CD4-positive, alpha-beta T cell treated with Interleukin-17A for 1 hour (primary cell): ENCODE results near the gene SPRR2A.
"Not testable (repeated sequence)": the region's sequence is repeated elsewhere in the genome, so short reads cannot be mapped to it uniquely, and the experiment has no call there.

Experiments used
- DNase-seq: peaks from one replicate; pipeline ENCODE4 v3.0.0-alpha.2; 2020

The SPRR2A gene

GRCh38 chr1:153057375-153057774 lies at the start of gene SPRR2A:
Gene SPRR2A, minus strand, starts transcription at chr1:153057512. Its CDS starts 777 bp downstream, at chr1:153056735.
- DNase-seq: no peak

- no peak for DNase-seq
These were observed 42.9 kb upstream of the SPRR2A start for GRCh38 chr1:153100245-153100644.

- DNase-seq: no peak
These were observed 42.2 kb upstream of the SPRR2A start for GRCh38 chr1:153099461-153100045.

GRCh38 chr1:153095764-153096163 lies 38.5 kb upstream of the SPRR2A start:
- no peak for DNase-seq

- DNase-seq: no peak
These were observed 37.1 kb upstream of the SPRR2A start, which contains the start of gene SPRR2E for GRCh38 chr1:153094426-153094825. Gene SPRR2E, minus strand, starts transcription at chr1:153094526. Its CDS starts 775 bp downstream, at chr1:153093751.

- no peak for DNase-seq
These were observed 30.3 kb upstream of the SPRR2A start for GRCh38 chr1:153087652-153088051.

GRCh38 chr1:153081736-153082135 lies 24.4 kb upstream of the SPRR2A start:
- no peak for DNase-seq

GRCh38 chr1:153072806-153073726 lies 15.8 kb upstream of the SPRR2A start:
- no peak for DNase-seq

GRCh38 chr1:153071511-153071910 lies 14.2 kb upstream of the SPRR2A start, which contains the start of gene SPRR2B:
Gene SPRR2B, minus strand, starts transcription at chr1:153071611. Its CDS starts 772 bp downstream, at chr1:153070839.
- no peak for DNase-seq

GRCh38 chr1:153070243-153070642 lies 12.9 kb upstream of the SPRR2A start:
- DNase-seq: no peak

GRCh38 chr1:153058826-153059784 lies 1.8 kb upstream of the SPRR2A start:
- no peak for DNase-seq

GRCh38 chr1:153058154-153058553 lies 842 bp upstream of the SPRR2A start:
- no peak for DNase-seq

GRCh38 chr1:153056111-153056510 lies 1.2 kb downstream of the SPRR2A start:
- DNase-seq: not testable (repeated sequence)

- DNase-seq: no peak
These were observed 8.1 kb downstream of the SPRR2A start for GRCh38 chr1:153049211-153049610.

GRCh38 chr1:153040950-153041631 lies 16.2 kb downstream of the SPRR2A start, which contains the start of gene SPRR2D:
Gene SPRR2D, minus strand, starts transcription at chr1:153041120. Its CDS starts 774 bp downstream, at chr1:153040346.
- no peak for DNase-seq

- DNase-seq: no peak
These were observed 22.1 kb downstream of the SPRR2A start for GRCh38 chr1:153035211-153035610.

- DNase-seq: no peak
These were observed 24.5 kb downstream of the SPRR2A start for GRCh38 chr1:153032677-153033308.

GRCh38 chr1:153032073-153032472 lies 25.2 kb downstream of the SPRR2A start:
- no peak for DNase-seq

GRCh38 chr1:153030895-153031294 lies 26.4 kb downstream of the SPRR2A start, which contains the start of gene SPRR1B:
Gene SPRR1B, plus strand, starts transcription at chr1:153031203. Its CDS starts 1,143 bp downstream, at chr1:153032346.
- no peak for DNase-seq

GRCh38 chr1:153028766-153029165 lies 28.5 kb downstream of the SPRR2A start:
- DNase-seq: no peak

GRCh38 chr1:153025797-153026196 lies 31.5 kb downstream of the SPRR2A start:
- no peak for DNase-seq
